Keratinocyte (primary cell): ENCODE measurements around the gene TRAF3. TPM values are rescaled to one million over a fixed set of nuclear protein-coding genes. Genes with fewer than 3 reads are reported as not detected.

Experiments used
- DNase-seq: peaks from one replicate; pipeline ENCODE4 v3.0.0-alpha.2; 2011; ENCODE audit warnings: low read depth, missing footprints, low spot score
- FAIRE-seq: peaks from 2 replicates; lab custom pipeline; 2011; peaks lifted over from hg19 to GRCh38; lab: Jason Lieb, UNC
- H2AFZ ChIP-seq: 2 replicates; pipeline ENCODE4 v1.6.0; 2012; ENCODE audit warnings: low read length, control low read depth, inconsistent platforms; ENCODE audit not compliant: control insufficient read depth
- H3K27ac ChIP-seq: 2 replicates; pipeline ENCODE4 v1.5.1; 2011; ENCODE audit warnings: low read length; ENCODE audit not compliant: control insufficient read depth, insufficient read depth
- H3K27me3 ChIP-seq: 3 replicates; pipeline ENCODE4 v1.6.0; 2011; ENCODE audit warnings: low read length; ENCODE audit not compliant: control insufficient read depth, insufficient read depth; ENCODE audit errors: extremely low read depth
- H3K36me3 ChIP-seq, 2 experiments: 2 replicates in 1 of 2; 3 replicates in 1 of 2; pipeline ENCODE4 v1.5.1; 2011; ENCODE audit warnings: low read length in 2 of 2, mild to moderate bottlenecking in 1 of 2; ENCODE audit not compliant: control insufficient read depth in 2 of 2, insufficient read depth in 2 of 2; ENCODE audit errors: extremely low read depth in 1 of 2
- H3K4me1 ChIP-seq: 3 replicates; pipeline ENCODE4 v1.5.1; 2011; ENCODE audit warnings: low read length; ENCODE audit not compliant: control insufficient read depth, insufficient read depth; ENCODE audit errors: extremely low read depth
- H3K4me2 ChIP-seq: 3 replicates; pipeline ENCODE4 v1.6.0; 2011; ENCODE audit warnings: low read depth, low read length; ENCODE audit not compliant: control insufficient read depth, insufficient read depth; ENCODE audit errors: extremely low read depth
- H3K4me3 ChIP-seq, 3 experiments: fragments of 200-600 bp in 1 of 3; sonication (generic) in 1 of 3; 2 replicates in 2 of 3; 3 replicates in 1 of 3; pipeline ENCODE4 v1.5.1; 2011 to 2016; ENCODE audit warnings: low read length in 3 of 3, mild to moderate bottlenecking in 3 of 3, control low read depth in 2 of 3, inconsistent platforms in 1 of 3, low read depth in 1 of 3, mixed read lengths in 1 of 3, mixed run types in 1 of 3, moderate library complexity in 1 of 3; ENCODE audit not compliant: control insufficient read depth in 2 of 3, insufficient read depth in 2 of 3; ENCODE audit errors: extremely low read depth in 1 of 3
- H3K79me2 ChIP-seq: 2 replicates; pipeline ENCODE4 v1.6.0; 2012; ENCODE audit warnings: low read length; ENCODE audit not compliant: control insufficient read depth, insufficient read depth
- H3K9ac ChIP-seq: 3 replicates; pipeline ENCODE4 v1.6.0; 2011; ENCODE audit warnings: low read length; ENCODE audit not compliant: control insufficient read depth, insufficient read depth; ENCODE audit errors: extremely low read depth
- H3K9me1 ChIP-seq: 3 replicates; pipeline ENCODE4 v1.6.0; 2011; ENCODE audit warnings: low read length; ENCODE audit not compliant: control insufficient read depth, insufficient read depth; ENCODE audit errors: extremely low read depth
- H3K9me3 ChIP-seq: 2 replicates; pipeline ENCODE4 v1.5.1; 2012; ENCODE audit warnings: low read depth, low read length; ENCODE audit not compliant: control insufficient read depth
- H4K20me1 ChIP-seq: 3 replicates; pipeline ENCODE4 v1.6.0; 2011; ENCODE audit warnings: low read length; ENCODE audit not compliant: control insufficient read depth, insufficient read depth; ENCODE audit errors: extremely low read depth
- EZH2 ChIP-seq: IDR thresholded peaks from one replicate; pipeline ENCODE4 v1.6.1; 2012; ENCODE audit warnings: inconsistent platforms, mild to moderate bottlenecking, low read length, moderate library complexity
- dilution Hi-C: fragments of 300-500 bp; cut with MboI; formaldehyde crosslinking; loops from one replicate; pipeline ENCODE4 v1.7.0; 2020; ENCODE audit warnings: low sequenced_read_pairs; ENCODE audit not compliant: extremely low pct_ligation_motif_present
- polyA plus RNA-seq, 5 experiments: library from polyadenylated mRNA; depleted of rRNA in 3 of 5; stranded (reverse) in 3 of 5; stranded (forward) in 1 of 5; unstranded in 1 of 5; fragments of >200 nt; gene quantifications; 1 replicate in 1 of 5; 2 replicates in 3 of 5; 3 replicates in 1 of 5; pipeline versions ENCODE4 v1.2.1 to v1.2.3, GENCODE V29; 2011 to 2012; ENCODE audit warnings: missing spikeins in 2 of 5, low read depth in 1 of 5, low replicate concordance in 1 of 5
- TF ChIP-seq, protein P1 (sequence below), 3 experiments: IDR thresholded peaks in 1 of 3; conservative IDR thresholded peaks in 1 of 3; optimal IDR thresholded peaks in 1 of 3; 2 replicates in 2 of 3; 3 replicates in 1 of 3; pipeline versions ENCODE3 to v1.5.1; 2011; ENCODE audit warnings: low read length in 3 of 3, mild to moderate bottlenecking in 3 of 3, moderate library complexity in 2 of 3, control low read depth in 1 of 3, inconsistent platforms in 1 of 3; ENCODE audit not compliant: insufficient read depth in 2 of 3; ENCODE audit errors: extremely low read depth in 1 of 3

TRAF3 gene
- polyA plus RNA-seq, 1 donor (not counting 4 experiments of a cell fraction or from before 2014, with no cell fraction given) = 12.5 TPM

DNA sequence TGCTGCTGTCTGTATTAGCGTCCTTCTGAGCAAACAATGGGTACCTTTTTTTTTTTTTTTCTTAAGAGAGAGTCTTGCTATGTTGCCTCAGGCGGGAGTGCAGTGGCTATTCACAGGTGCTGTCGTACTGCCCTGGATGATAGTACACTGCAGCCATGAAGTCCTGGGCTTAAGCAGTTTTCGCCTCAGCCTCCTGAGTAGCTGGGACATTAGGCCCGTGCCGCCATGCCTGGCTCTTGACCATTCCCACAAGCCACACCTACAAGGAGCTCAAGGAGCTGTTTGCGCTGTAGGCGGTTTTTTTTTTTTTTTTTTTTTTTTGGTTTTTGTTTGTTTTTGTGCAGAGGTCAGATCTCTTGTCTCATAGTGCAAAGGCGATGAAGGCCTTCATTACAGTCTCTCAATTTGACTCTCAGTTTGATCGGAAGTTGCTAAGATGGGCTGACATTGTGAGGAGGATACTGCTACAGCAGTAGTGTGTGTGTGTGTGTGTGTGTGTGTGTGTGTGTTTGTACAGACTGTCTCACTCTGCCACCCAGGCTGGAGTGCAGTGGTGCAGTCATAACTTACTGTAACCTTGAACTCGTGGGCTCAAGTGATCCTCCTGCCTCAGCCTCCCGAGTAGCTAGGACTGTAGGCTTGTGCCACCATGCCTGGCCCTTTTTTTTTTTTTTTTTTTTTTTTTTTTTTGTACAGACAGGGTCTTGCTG is 34.2 kb downstream of the TRAF3 start:
- dilution Hi-C loops = no loop called here
- Histone ChIP-seq H4K20me1 (peaks cover 3% of the 10 kb centered on the region), H3K4me2 (no peak overlapping the region), H3K9me3 (no peaks in the 10 kb centered on the region), H3K79me2 (peaks cover 37% of the 10 kb centered on the region), H3K27ac (no peak overlapping the region), H3K9me1 (no peaks in the 10 kb centered on the region), H3K36me3 (no peaks in the 10 kb centered on the region), H3K4me1 (peaks cover 10% of the 10 kb centered on the region), H2AFZ (no peak overlapping the region), H3K9ac (no peak overlapping the region), H3K27me3 (no peaks in the 10 kb centered on the region), H3K4me3 (no peak overlapping the region)
- no peak for DNase-seq
- FAIRE-seq = no peak
- TF ChIP-seq, protein P1, sequence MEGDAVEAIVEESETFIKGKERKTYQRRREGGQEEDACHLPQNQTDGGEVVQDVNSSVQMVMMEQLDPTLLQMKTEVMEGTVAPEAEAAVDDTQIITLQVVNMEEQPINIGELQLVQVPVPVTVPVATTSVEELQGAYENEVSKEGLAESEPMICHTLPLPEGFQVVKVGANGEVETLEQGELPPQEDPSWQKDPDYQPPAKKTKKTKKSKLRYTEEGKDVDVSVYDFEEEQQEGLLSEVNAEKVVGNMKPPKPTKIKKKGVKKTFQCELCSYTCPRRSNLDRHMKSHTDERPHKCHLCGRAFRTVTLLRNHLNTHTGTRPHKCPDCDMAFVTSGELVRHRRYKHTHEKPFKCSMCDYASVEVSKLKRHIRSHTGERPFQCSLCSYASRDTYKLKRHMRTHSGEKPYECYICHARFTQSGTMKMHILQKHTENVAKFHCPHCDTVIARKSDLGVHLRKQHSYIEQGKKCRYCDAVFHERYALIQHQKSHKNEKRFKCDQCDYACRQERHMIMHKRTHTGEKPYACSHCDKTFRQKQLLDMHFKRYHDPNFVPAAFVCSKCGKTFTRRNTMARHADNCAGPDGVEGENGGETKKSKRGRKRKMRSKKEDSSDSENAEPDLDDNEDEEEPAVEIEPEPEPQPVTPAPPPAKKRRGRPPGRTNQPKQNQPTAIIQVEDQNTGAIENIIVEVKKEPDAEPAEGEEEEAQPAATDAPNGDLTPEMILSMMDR (optimal IDR thresholded peaks at IDR 0.05 in 1 of 3, IDR thresholded peaks at IDR 0.05 in 1 of 3, conservative IDR thresholded peaks at IDR 0.05 in 1 of 3; ENCODE audit: extremely low read depth in 1 of 3, insufficient read depth in 2 of 3, low read length in 3 of 3) = no peak
- TF ChIP-seq EZH2 = no peak

DNA sequence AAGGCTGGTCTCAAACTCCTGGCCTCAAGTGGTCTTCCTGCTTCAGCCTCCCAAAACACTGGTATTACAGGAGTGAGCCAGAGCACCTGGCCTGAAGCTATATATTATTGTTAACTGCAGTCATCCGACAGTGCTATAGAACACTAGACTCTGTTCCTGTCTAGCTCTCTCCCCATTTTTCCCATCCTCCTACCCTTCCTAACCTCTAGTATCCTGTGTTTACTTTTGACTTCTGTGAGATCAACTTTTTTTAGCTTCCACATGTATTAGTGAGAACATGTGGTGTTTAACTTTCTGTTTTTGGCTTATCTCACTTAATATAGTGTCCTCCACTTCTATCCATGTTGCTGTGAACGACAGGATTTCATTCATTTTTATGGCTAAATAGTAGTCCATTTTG is 34.7 kb downstream of the TRAF3 start:
- FAIRE-seq (no peak), DNase-seq (no peak)
- Histone ChIP-seq H3K36me3 (peaks cover 0 to 4% of the 10 kb centered on the region in 2 experiments), H2AFZ (no peak overlapping the region), H3K4me2 (no peak overlapping the region), H3K9me3 (no peaks in the 10 kb centered on the region), H3K27me3 (no peaks in the 10 kb centered on the region), H3K9me1 (no peaks in the 10 kb centered on the region), H4K20me1 (peaks cover 3% of the 10 kb centered on the region), H3K79me2 (peaks cover 39% of the 10 kb centered on the region), H3K9ac (no peak overlapping the region), H3K4me3 (no peak overlapping the region), H3K4me1 (peaks cover 10% of the 10 kb centered on the region), H3K27ac (no peak overlapping the region)
- no peak for TF ChIP-seq EZH2
- TF ChIP-seq, protein P1 (optimal IDR thresholded peaks at IDR 0.05 in 1 of 3, IDR thresholded peaks at IDR 0.05 in 1 of 3, conservative IDR thresholded peaks at IDR 0.05 in 1 of 3; ENCODE audit: extremely low read depth in 1 of 3, insufficient read depth in 2 of 3, low read length in 3 of 3) = no peak
- dilution Hi-C loops = no loop called here
